Measurements from ENCODE around the gene CTU2. TPM values are rescaled to one million over a fixed set of nuclear protein-coding genes. Genes with fewer than 3 reads are reported as not detected.

CTU2 gene
- total RNA-seq, 1 experiment from 2014 or later = 24.8 TPM

- Histone ChIP-seq H3K27me3 (ENCODE audit: control insufficient read depth, insufficient read depth, low read length) (no peaks in the 10 kb centered on the region), H3K27ac (ENCODE audit: low read length) (no peak overlapping the region), H3K9me3 (ENCODE audit: control insufficient read depth, insufficient read depth, low read depth, low read length) (no peaks in the 10 kb centered on the region), H3K36me3 (ENCODE audit: control insufficient read depth, insufficient read depth, low read length) (peaks cover 2% of the 10 kb centered on the region), H3K4me1 (ENCODE audit: control insufficient read depth, insufficient read depth, low read length) (no peaks in the 10 kb centered on the region), H3K4me3 (ENCODE audit: low read depth in 2 of 2, low read length in 2 of 2) (no peak overlapping the region)
- intact Hi-C loops (cut with micrococcal nuclease; ENCODE audit: unreplicated experiment) (no loop called here), in situ Hi-C loops (cut with HindIII; ENCODE audit: low pct_unique_long_range_greater_than_20kb, low sequenced_read_pairs) (no loop called here)
- ATAC-seq (no peak), DNase-seq (ENCODE audit: low read depth, low spot score) (no peak)
- CTCF ChIA-PET = no interaction called here
- no TSS peak for BruUV-seq (replicated peaks)
- POLR2A ChIA-PET = no interaction called here
- no peak for TF ChIP-seq TCF7L2 (IDR thresholded peaks at IDR 0.05; ENCODE audit: low read depth, low read length)
- no peak for TF ChIP-seq SIN3A (IDR thresholded peaks at IDR 0.05; ENCODE audit: borderline replicate concordance, insufficient read depth, low read depth, low read length)
- TF ChIP-seq POLR2AphosphoS5 (IDR thresholded peaks at IDR 0.05; ENCODE audit: low read depth, low read length) = no peak
- no peak for TF ChIP-seq REST (IDR thresholded peaks at IDR 0.05; ENCODE audit: insufficient read depth in 1 of 2, low read depth in 2 of 2, low read length in 1 of 2)
These were observed 13.6 kb downstream of the CTU2 start for GRCh38 chr16:88719933-88720296.

- H3K36me3 ChIP-seq (ENCODE audit: control insufficient read depth, insufficient read depth, low read length) = peaks cover 2% of the 10 kb centered on the region
These were observed 14.2 kb downstream of the CTU2 start for GRCh38 chr16:88720396-88720970.

More at GRCh38 chr16:88720396-88720970, 14.2 kb downstream of the CTU2 start:
- no TSS peak for BruUV-seq (replicated peaks)
- no peaks in the 10 kb centered on the region for H3K27me3 ChIP-seq (ENCODE audit: control insufficient read depth, insufficient read depth, low read length)
- H3K4me3 ChIP-seq (ENCODE audit: low read depth in 2 of 2, low read length in 2 of 2) = no peak overlapping the region
- H3K27ac ChIP-seq (ENCODE audit: low read length) = no peak overlapping the region
- POLR2A ChIA-PET = no interaction called here
- H3K9me3 ChIP-seq (ENCODE audit: control insufficient read depth, insufficient read depth, low read depth, low read length) = no peaks in the 10 kb centered on the region
- CTCF ChIA-PET = no interaction called here
- ATAC-seq (no peak), DNase-seq (ENCODE audit: low read depth, low spot score) (no peak)
- no peaks in the 10 kb centered on the region for H3K4me1 ChIP-seq (ENCODE audit: control insufficient read depth, insufficient read depth, low read length)
- intact Hi-C loops (cut with micrococcal nuclease; ENCODE audit: unreplicated experiment) = no loop called here
- TF ChIP-seq SIN3A (IDR thresholded peaks at IDR 0.05; ENCODE audit: borderline replicate concordance, insufficient read depth, low read depth, low read length) (no peak), REST (IDR thresholded peaks at IDR 0.05; ENCODE audit: insufficient read depth in 1 of 2, low read depth in 2 of 2, low read length in 1 of 2) (no peak), POLR2AphosphoS5 (IDR thresholded peaks at IDR 0.05; ENCODE audit: low read depth, low read length) (no peak), CTCF (IDR thresholded peaks at IDR 0.05) (no peak), TCF7L2 (IDR thresholded peaks at IDR 0.05; ENCODE audit: low read depth, low read length) (no peak)
- in situ Hi-C loops (cut with HindIII; ENCODE audit: low pct_unique_long_range_greater_than_20kb, low sequenced_read_pairs) = no loop called here
